K562 (cell line): ENCODE measurements around the gene DOK3. TPM values are rescaled to one million over a fixed set of nuclear protein-coding genes. Genes with fewer than 3 reads are reported as not detected.
A peak's percentile ranks its signal among the peaks of the same experiment; 100 is the strongest.

ENCODE experiments used
- ATAC-seq: fragments of 200-7000 bp; cut with Tn5 transposase; 3 replicates; pipeline ENCODE4 v1.9.1; 2020; ENCODE audit warnings: moderate library complexity
- BruUV-seq: library from RNA; stranded (reverse); fragments of 400-500 nt; replicated peaks from 2 replicates; lab custom pipeline; 2021; lab: Mats Ljungman, UMichigan
- CTCF ChIA-PET: fragments of 300-600 bp; formaldehyde crosslinking; extraction: SDS; loops from one replicate; lab custom pipeline; 2021; ENCODE audit warnings: low intra/inter-chr PET ratio; lab: Yijun Ruan, JAX
- POLR2A ChIA-PET: fragments of 300-600, 350-650 bp; sonication (Branson Sonifier 250); formaldehyde crosslinking; extraction: SDS; loops from one replicate; lab custom pipeline; 2021; ENCODE audit warnings: antibody characterized with exemption, inconsistent platforms; lab: Yijun Ruan, JAX
- DNase-seq, 4 experiments: peaks; one replicate each; pipeline versions ENCODE4 v3.0.0 to v3.0.0-alpha.2; 2011 to 2018; ENCODE audit warnings: low spot score in 3 of 4, mixed read lengths in 3 of 4; ENCODE audit errors: extremely low read depth in 1 of 4
- FAIRE-seq: peaks from 2 replicates; lab custom pipeline; 2011; peaks lifted over from hg19 to GRCh38; lab: Jason Lieb, UNC
- H2AFZ ChIP-seq: 2 replicates; pipeline ENCODE4 v1.6.0; 2011; ENCODE audit warnings: low read depth, low read length, control low read depth, inconsistent platforms
- H3K27ac ChIP-seq: fragments of 200-600 bp; 3 replicates; pipeline ENCODE4 v1.8.0; 2011; ENCODE audit warnings: low read depth, mild to moderate bottlenecking, control low read depth, inconsistent platforms, low read length, moderate library complexity, mixed read lengths; ENCODE audit errors: extremely low read depth
- H3K27me3 ChIP-seq, 2 experiments: fragments of 300-600 bp in 1 of 2; 2 replicates in 1 of 2; 3 replicates in 1 of 2; pipeline versions ENCODE4 v1.6.0 to v1.8.0; 2011; ENCODE audit warnings: inconsistent platforms in 2 of 2, low read length in 2 of 2, mild to moderate bottlenecking in 1 of 2, mixed read lengths in 1 of 2, moderate library complexity in 1 of 2; ENCODE audit not compliant: control insufficient read depth in 2 of 2, insufficient read depth in 2 of 2
- H3K36me3 ChIP-seq: fragments of 300-600 bp; 3 replicates; pipeline ENCODE4 v1.8.0; 2011; ENCODE audit warnings: mild to moderate bottlenecking, low read length, inconsistent platforms; ENCODE audit not compliant: control insufficient read depth, insufficient read depth
- H3K4me1 ChIP-seq, 2 experiments: fragments of 200-600 bp in 1 of 2; replicated peaks in 1 of 2; 2 replicates in 1 of 2; 3 replicates in 1 of 2; pipeline versions ENCODE4 v1.5.1 to v1.8.0; 2011; ENCODE audit warnings: inconsistent platforms in 2 of 2, low read length in 2 of 2, mild to moderate bottlenecking in 1 of 2, mixed read lengths in 1 of 2, moderate library complexity in 1 of 2; ENCODE audit not compliant: control insufficient read depth in 2 of 2, insufficient read depth in 2 of 2
- H3K4me2 ChIP-seq: 2 replicates; pipeline ENCODE4 v1.6.1; 2011; ENCODE audit warnings: low read length, control low read depth, inconsistent platforms, mixed read lengths; ENCODE audit not compliant: insufficient read depth
- H3K4me3 ChIP-seq: fragments of 200-600 bp; sonication (generic), shearing (Covaris generic); 2 replicates; pipeline ENCODE4 v1.5.1; 2016; ENCODE audit warnings: control low read depth, inconsistent platforms
- H3K79me2 ChIP-seq: fragments of 200-600 bp; 3 replicates; pipeline ENCODE4 v1.8.0; 2011; ENCODE audit warnings: low read length, inconsistent platforms; ENCODE audit not compliant: control insufficient read depth, insufficient read depth
- H3K9ac ChIP-seq, 2 experiments: 2 replicates each; pipeline versions ENCODE4 v1.6.0 to v1.6.1; 2011; ENCODE audit warnings: low read depth in 2 of 2, low read length in 2 of 2, control low read depth in 1 of 2, inconsistent platforms in 1 of 2, mild to moderate bottlenecking in 1 of 2, mixed read lengths in 1 of 2; ENCODE audit not compliant: insufficient read depth in 1 of 2
- H3K9me1 ChIP-seq: one replicate; pipeline ENCODE4 v1.6.0; 2011; ENCODE audit warnings: inconsistent platforms, mild to moderate bottlenecking, low read length, moderate library complexity; ENCODE audit not compliant: control insufficient read depth, insufficient read depth
- H3K9me3 ChIP-seq: replicated peaks from 2 replicates; pipeline ENCODE4 v1.5.1; 2011; ENCODE audit warnings: low read depth, low read length, inconsistent platforms; ENCODE audit not compliant: control insufficient read depth, insufficient read depth
- H4K20me1 ChIP-seq: replicated peaks from 2 replicates; pipeline ENCODE4 v1.6.1; 2011; ENCODE audit warnings: low read length, inconsistent platforms, mixed read lengths; ENCODE audit not compliant: control insufficient read depth, insufficient read depth
- BDP1 ChIP-seq: IDR thresholded peaks from 3 replicates; pipeline ENCODE4 v1.6.1; 2011; ENCODE audit not compliant: insufficient read length, insufficient read depth
- CHAMP1 ChIP-seq: fragments of 450-650 bp; IDR thresholded peaks from 2 replicates; pipeline ENCODE4 v1.6.1; 2016; ENCODE audit warnings: mild to moderate bottlenecking
- CSDE1 ChIP-seq, 2 experiments: fragments of 450-650 bp; IDR thresholded peaks; 2 replicates each; pipeline ENCODE4 v1.6.1; 2016; ENCODE audit warnings: mild to moderate bottlenecking in 1 of 2
- EP300 ChIP-seq: IDR thresholded peaks from 2 replicates; pipeline ENCODE4 v1.6.1; 2012; ENCODE audit warnings: low read length, improper control_type of control experiment
- ETV1 ChIP-seq: fragments of 450-650 bp; conservative IDR thresholded peaks from 2 replicates; pipeline ENCODE4 v1.6.1; 2016; ENCODE audit warnings: missing genetic modification characterization, control low read depth, low read depth, missing compliant biosample characterization
- MCM3 ChIP-seq: fragments of 450-650 bp; IDR thresholded peaks from 2 replicates; pipeline ENCODE4 v1.6.1; 2016
- MEIS2 ChIP-seq: fragments of 450-650 bp; IDR thresholded peaks from 2 replicates; pipeline ENCODE4 v1.6.1; 2014; ENCODE audit warnings: mild to moderate bottlenecking; ENCODE audit not compliant: partially characterized antibody
- PHF8 ChIP-seq: fragments of 200-600 bp; sonication (generic); IDR thresholded peaks from 2 replicates; pipeline ENCODE4 v1.6.1; 2012; ENCODE audit warnings: mixed run types, mild to moderate bottlenecking, inconsistent platforms, low read length, moderate library complexity, borderline replicate concordance
- SAFB2 ChIP-seq: fragments of 200-400 bp; formaldehyde crosslinking; IDR thresholded peaks from 2 replicates; pipeline ENCODE4 v1.6.1; 2018; ENCODE audit warnings: borderline replicate concordance, low read length, low read depth, moderate library complexity; ENCODE audit not compliant: severe bottlenecking
- SMAD4 ChIP-seq: fragments of 250-450 bp; sonication (Bioruptor Pico); conservative IDR thresholded peaks from 2 replicates; pipeline ENCODE4 v1.8.0; 2021; ENCODE audit warnings: inconsistent platforms, mild to moderate bottlenecking, moderate library complexity
- TCF3 ChIP-seq: sonication (generic); formaldehyde crosslinking; IDR thresholded peaks from 2 replicates; pipeline ENCODE4 v1.4.0; 2020; ENCODE audit warnings: mild to moderate bottlenecking, missing genetic modification reagents
- ZNF347 ChIP-seq: fragments of 450-650 bp; formaldehyde crosslinking; IDR thresholded peaks from 2 replicates; pipeline ENCODE4 v1.4.0; 2020; ENCODE audit warnings: low read depth, mild to moderate bottlenecking, moderate library complexity
- WGBS: fragments of 100-300 bp; shearing (Covaris generic); methylation state at CpG from one replicate; pipeline ENCODE4 v1.1.6; 2016; ENCODE audit warnings: low coverage, mixed read lengths; ENCODE audit not compliant: insufficient coverage; ENCODE audit errors: missing lambda C conversion rate; 5-methylcytosine and 5-hydroxymethylcytosine counted together
- in situ Hi-C: fragments of 300-500 bp; cut with MboI; formaldehyde crosslinking; loops from 4 replicates; pipeline ENCODE4 v1.15.0; 2018; ENCODE audit warnings: inconsistent platforms, mixed read lengths
- intact Hi-C: fragments of 100-400 bp; cut with micrococcal nuclease; formaldehyde crosslinking; loops from 2 replicates; pipeline ENCODE4 v1.14.2; 2022
- polyA plus RNA-seq, 8 experiments: library from polyadenylated mRNA; depleted of rRNA in 4 of 8; stranded (reverse) in 5 of 8; unstranded in 3 of 8; fragments of >200 nt; fragmentation: Nextera tagmentation in 2 of 8; fragmentation: Illumina TruSeq in 1 of 8; extraction: Ambion mirVana in 2 of 8; extraction: Trizol in 1 of 8; gene quantifications; 2 replicates each; pipeline versions ENCODE4 v1.2.1 to v1.2.3, GENCODE V29; 2011 to 2014; ENCODE audit warnings: inconsistent platforms in 1 of 8, missing spikeins in 1 of 8
- total RNA-seq, 7 experiments: library from RNA; depleted of rRNA in 6 of 7; stranded (reverse); fragments of >200 nt in 6 of 7; fragmentation: Illumina TruSeq in 2 of 7; extraction: Trizol in 2 of 7; gene quantifications; 2 replicates each; pipeline versions ENCODE4 v1.2.1 to v1.2.3, GENCODE V29; 2011 to 2021; ENCODE audit warnings: low replicate concordance in 1 of 7
- TF ChIP-seq, protein P1 (sequence below): fragments of 450-650 bp; IDR thresholded peaks from 2 replicates; pipeline ENCODE4 v1.6.1; 2016; ENCODE audit warnings: low read depth, mild to moderate bottlenecking, moderate library complexity

Gene DOK3
- total and polyA plus RNA-seq, 9 of the 15 experiments (the other 6 are each of a cell fraction or from before 2014, with no cell fraction given): 1.3 to 23.0 (median 8.0) TPM

- no peak overlapping the region for H2AFZ ChIP-seq
- in situ Hi-C loops: no loop called here
- ChIA-PET CTCF (interaction anchor here (1.1 kb wide), 1 partner anchor 9 kb away, joined by 4 read pairs; no protein-coding TSS in a partner anchor), POLR2A (interaction anchor here (0.6 kb wide), 2 partner anchors 69 to 1171 kb away, joined by 3 read pairs; no protein-coding TSS in a partner anchor)
- H3K9me1 ChIP-seq: no peaks in the 10 kb centered on the region
- H3K4me3 ChIP-seq: no peak overlapping the region
- intact Hi-C loops: no loop called here
- H3K9ac ChIP-seq: 0 out of 4 replicates have a peak overlapping the region, but pooled peaks of 1 of the 2 experiments have one; percentile 1
- no peaks in the 10 kb centered on the region for H4K20me1 ChIP-seq
- ATAC-seq (no peak), FAIRE-seq (no peak), DNase-seq (no peak)
- no TSS peak for BruUV-seq
- peaks cover 51% of the 10 kb centered on the region; the same call in 2 of the 3 replicates for H3K36me3 ChIP-seq
- no peaks in the 10 kb centered on the region for H3K79me2 ChIP-seq
- TF ChIP-seq CHAMP1: no peak
- no peak for TF ChIP-seq EP300
- no peak for TF ChIP-seq CSDE1 (IDR thresholded peaks at IDR 0.05)
- no peak for TF ChIP-seq ETV1 (tag)
- TF ChIP-seq ZNF347: no peak
- no peak for TF ChIP-seq SMAD4 (CRISPR knock-in tag)
- no peak for TF ChIP-seq TCF3 (CRISPR knock-in tag)
- TF ChIP-seq MCM3: no peak
- no peak for TF ChIP-seq BDP1
- TF ChIP-seq SAFB2: no peak
- TF ChIP-seq MEIS2: no peak
- TF ChIP-seq, protein P1, sequence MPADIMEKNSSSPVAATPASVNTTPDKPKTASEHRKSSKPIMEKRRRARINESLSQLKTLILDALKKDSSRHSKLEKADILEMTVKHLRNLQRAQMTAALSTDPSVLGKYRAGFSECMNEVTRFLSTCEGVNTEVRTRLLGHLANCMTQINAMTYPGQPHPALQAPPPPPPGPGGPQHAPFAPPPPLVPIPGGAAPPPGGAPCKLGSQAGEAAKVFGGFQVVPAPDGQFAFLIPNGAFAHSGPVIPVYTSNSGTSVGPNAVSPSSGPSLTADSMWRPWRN: no peak
- TF ChIP-seq PHF8: no peak
- no peak overlapping the region for H3K4me2 ChIP-seq
- peaks cover 15 to 35% of the 10 kb centered on the region in 2 experiments for H3K4me1 ChIP-seq
- H3K27ac ChIP-seq: no peak overlapping the region
- H3K27me3 ChIP-seq: no peaks in the 10 kb centered on the region
- WGBS: 97% methylated on average over 9 of the region's 9 CpGs
- no peaks in the 10 kb centered on the region for H3K9me3 ChIP-seq
Measured at GRCh38 chr5:177483042-177483441, 26.6 kb downstream of the DOK3 start.
